ENCODE data around the gene ASB11.

GRCh38 chrX:15293451-15293850 is 22.0 kb downstream of the ASB11 start:
- no peak for TF ChIP-seq GATA3 (IDR thresholded peaks at IDR 0.05; ENCODE audit: low read depth, low read length)
- TF ChIP-seq GATA2 (IDR thresholded peaks at IDR 0.05; ENCODE audit: low read depth, low read length): no peak

Measured in SH-SY5Y (cell line).